IPS DF 19.7 (cell line): ENCODE data around the gene ENPP5.
"Not testable (repeated sequence)": the region's sequence is repeated elsewhere in the genome, so short reads cannot be mapped to it uniquely, and the experiment has no call there.

Experiments
- DNase-seq: peaks from one replicate; pipeline ENCODE4 v3.0.0-alpha.2; 2013; ENCODE audit warnings: low read depth, low spot score

ENPP5 gene

GRCh38 chr6:46174904-46175303, 4.1 kb upstream of the ENPP5 start:
- DNase-seq = no peak

- DNase-seq = no peak
Observed at GRCh38 chr6:46172176-46172575, 1.4 kb upstream of the ENPP5 start.

- DNase-seq = no peak
Observed at GRCh38 chr6:46160102-46160501, 10.7 kb downstream of the ENPP5 start.

GRCh38 chr6:46159229-46159628, 11.6 kb downstream of the ENPP5 start:
- DNase-seq = no peak

GRCh38 chr6:46156701-46157100, 14.1 kb downstream of the ENPP5 start:
- no peak for DNase-seq

GRCh38 chr6:46149066-46149465, 21.7 kb downstream of the ENPP5 start:
- not testable (repeated sequence) for DNase-seq

GRCh38 chr6:46144270-46144669, 26.5 kb downstream of the ENPP5 start:
- no peak for DNase-seq

- DNase-seq = no peak
Observed at GRCh38 chr6:46138281-46138680, 32.5 kb downstream of the ENPP5 start.

GRCh38 chr6:46137387-46137786, 33.4 kb downstream of the ENPP5 start:
- DNase-seq = no peak

GRCh38 chr6:46136831-46137230, 33.9 kb downstream of the ENPP5 start:
- DNase-seq = no peak

- no peak for DNase-seq
Observed at GRCh38 chr6:46135176-46135575, 35.6 kb downstream of the ENPP5 start.

- DNase-seq = no peak
Observed at GRCh38 chr6:46134216-46134615, 36.6 kb downstream of the ENPP5 start.

GRCh38 chr6:46131291-46131690, 39.5 kb downstream of the ENPP5 start:
- DNase-seq = not testable (repeated sequence)

GRCh38 chr6:46130666-46131065, 40.1 kb downstream of the ENPP5 start:
- no peak for DNase-seq

GRCh38 chr6:46129629-46130511, 40.9 kb downstream of the ENPP5 start, which contains the start of gene ENPP4:
Gene ENPP4 (plus strand): TSS chr6:46129989. CDS start chr6:46139584, 9,595 bp downstream.
- peak; percentile 79 for DNase-seq

GRCh38 chr6:46129291-46129628, 41.5 kb downstream of the ENPP5 start:
- DNase-seq = no peak

GRCh38 chr6:46128476-46128875, 42.3 kb downstream of the ENPP5 start:
- no peak for DNase-seq

- not testable (repeated sequence) for DNase-seq
Observed at GRCh38 chr6:46119679-46120078, 51.1 kb downstream of the ENPP5 start.

GRCh38 chr6:46118836-46119235, 51.9 kb downstream of the ENPP5 start:
- no peak for DNase-seq

- DNase-seq = no peak
Observed at GRCh38 chr6:46118157-46118556, 52.6 kb downstream of the ENPP5 start.

GRCh38 chr6:46116289-46116688, 54.5 kb downstream of the ENPP5 start:
- no peak for DNase-seq

- DNase-seq = no peak
Observed at GRCh38 chr6:46115634-46116033, 55.1 kb downstream of the ENPP5 start.

GRCh38 chr6:46113370-46113769, 57.4 kb downstream of the ENPP5 start:
- no peak for DNase-seq
